NCI-H524 (cell line): Measurements from ENCODE around the gene KRT15.
A peak's percentile ranks its signal among the peaks of the same experiment; 100 is the strongest.
"Not testable (repeated sequence)": the region's sequence is repeated elsewhere in the genome, so short reads cannot be mapped to it uniquely, and the experiment has no call there.

Source experiments
- DNase-seq, 2 experiments: peaks; one replicate each; lab custom pipeline; 2025; lab: John Stamatoyannopoulos, UW

Gene KRT15

DNA sequence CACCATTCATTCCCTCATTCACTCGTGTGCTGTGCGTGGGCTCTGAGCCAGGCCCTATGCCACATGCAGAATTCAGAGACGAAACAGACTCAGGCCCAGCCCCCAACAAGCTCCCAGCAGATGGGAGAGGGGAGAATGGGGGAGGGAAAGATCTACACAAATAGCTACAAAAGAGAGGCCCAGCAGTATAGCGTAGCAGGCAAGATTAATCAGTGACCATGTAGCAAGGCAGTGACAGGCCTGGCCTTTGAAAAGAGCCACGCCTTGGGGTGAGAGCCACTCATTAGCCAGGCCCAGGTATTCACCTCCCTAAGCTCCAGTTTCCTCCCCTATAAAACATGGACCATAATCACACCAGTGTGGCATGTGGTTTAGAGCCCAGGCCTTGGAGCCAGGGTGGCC is 25.8 kb upstream of the KRT15 start:
- DNase-seq = peak in 1 of 2 experiments; percentile 18

DNA sequence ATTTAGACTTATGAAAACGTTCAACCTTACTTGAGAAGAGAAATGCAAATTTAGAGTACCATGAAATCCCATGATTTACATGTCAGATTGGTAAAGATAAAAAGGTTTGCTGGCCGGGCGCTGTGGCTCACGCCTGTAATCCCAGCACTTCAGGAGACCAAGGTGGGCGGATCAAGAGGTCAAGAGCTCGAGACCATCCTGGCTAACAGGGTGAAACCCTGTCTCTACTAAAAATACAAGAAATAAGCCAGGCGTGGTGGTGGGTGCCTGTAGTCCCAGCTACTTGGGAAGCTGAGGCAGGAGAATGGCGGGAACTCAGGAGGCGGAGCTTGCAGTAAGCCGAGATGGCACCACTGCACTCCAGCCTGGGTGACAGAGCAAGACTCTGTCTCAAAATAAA is 24.1 kb upstream of the KRT15 start:
- not testable (repeated sequence) for DNase-seq

DNA sequence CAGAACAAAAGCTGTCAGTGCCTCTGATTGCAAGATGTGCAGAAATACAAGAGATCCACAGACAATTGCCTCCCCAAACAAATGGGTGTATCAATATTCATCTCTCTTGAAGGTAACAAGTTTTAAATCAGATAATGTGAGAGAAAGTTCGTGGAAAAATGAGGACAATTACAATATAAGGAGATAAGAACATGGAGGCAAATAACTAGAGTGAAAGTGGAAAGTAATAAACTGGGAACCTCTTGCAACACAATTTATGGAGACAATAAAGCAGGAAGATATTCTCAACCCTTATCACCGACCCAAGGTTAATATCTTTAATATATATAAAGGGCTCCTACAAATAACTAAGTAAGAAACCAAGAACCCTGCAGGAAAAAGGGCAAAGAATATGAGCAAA is 23.7 kb upstream of the KRT15 start:
- DNase-seq = no peak

DNA sequence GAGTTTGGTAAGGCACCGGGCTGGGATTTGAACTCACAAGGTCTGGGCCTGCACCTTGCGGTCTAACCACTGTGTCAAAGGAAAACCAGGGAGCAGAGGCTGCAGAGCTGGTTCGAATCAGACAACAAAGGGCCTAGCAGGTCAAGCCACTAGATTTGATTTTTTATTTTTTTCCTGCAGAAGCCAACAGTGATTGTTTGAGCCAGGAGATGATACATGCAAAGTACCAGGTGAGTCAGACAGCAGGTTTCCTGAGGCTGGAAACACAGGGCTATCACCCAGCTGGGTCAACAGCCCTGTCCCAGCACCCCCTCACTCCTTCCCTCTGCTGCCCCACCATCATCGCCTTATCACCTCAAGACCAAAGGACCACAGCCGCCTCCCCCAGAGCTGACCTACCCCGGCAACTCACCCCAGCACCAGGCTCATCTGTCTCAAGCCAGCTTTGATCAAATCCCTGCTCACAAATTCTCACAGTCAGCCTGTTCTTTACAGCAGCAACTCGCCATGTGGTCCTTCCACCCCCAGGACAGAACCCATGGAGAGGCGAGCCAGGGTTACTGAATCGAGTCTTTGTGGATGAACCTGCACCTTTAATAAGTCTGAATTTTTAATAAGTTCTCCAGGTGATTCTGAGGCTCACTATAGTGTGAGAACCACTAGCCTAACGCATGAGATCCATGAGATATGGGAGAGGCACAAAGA is 22.4 kb upstream of the KRT15 start:
- DNase-seq = no peak

DNA sequence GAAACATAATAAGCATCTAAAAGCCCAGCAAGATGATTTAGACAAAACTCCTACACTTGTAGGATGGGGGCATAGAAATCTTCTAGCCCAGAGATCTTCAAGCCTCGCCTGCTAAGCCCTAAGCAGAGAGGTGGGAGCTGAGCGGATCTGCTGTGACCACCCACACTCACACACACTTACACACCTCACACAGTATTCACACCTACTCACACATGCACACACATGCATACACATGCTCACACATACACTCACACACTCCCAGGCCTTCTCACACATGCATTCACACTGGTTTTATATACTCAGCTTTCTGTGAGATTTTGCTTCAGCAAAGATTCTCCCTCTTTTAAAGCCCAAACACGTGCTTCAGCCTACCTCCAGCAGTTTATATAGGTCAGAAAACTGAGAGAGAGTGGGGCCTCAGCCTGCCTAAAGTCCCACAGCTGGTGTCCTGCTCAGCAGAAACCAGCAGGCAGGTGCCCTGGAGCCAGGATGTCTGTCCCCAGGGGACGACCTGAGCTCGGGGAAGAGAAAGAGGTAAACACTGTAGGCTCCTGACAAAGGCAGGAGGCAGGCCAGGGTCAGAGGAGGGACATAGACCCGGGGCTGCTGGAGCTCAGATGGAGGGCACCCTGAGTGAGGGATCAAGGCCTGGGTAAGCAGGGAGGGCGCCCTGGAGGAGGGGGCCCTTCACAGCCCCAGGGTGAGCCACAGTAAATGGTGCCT is 21.4 kb upstream of the KRT15 start:
- no peak for DNase-seq

DNA sequence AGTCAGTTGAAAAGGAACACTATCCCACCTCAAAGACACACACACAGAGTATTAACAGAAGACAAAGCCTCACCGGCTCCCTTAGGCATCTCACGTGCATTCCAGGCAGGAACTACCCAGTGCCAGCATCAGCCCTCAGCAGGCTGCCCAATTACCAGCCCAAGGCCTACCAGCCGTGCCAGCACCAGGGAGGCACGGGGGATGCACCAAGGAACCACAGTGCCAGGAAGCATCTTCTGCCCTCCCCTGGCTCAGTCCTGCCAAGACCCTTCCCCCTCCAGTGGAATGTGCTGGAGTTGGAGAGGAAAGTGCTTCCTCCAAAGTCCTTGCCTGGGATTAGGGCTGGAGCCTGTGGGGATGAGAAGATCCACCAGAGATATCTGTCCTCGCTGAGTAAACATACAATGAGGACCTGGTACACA is 20.4 kb upstream of the KRT15 start:
- DNase-seq = no peak

DNA sequence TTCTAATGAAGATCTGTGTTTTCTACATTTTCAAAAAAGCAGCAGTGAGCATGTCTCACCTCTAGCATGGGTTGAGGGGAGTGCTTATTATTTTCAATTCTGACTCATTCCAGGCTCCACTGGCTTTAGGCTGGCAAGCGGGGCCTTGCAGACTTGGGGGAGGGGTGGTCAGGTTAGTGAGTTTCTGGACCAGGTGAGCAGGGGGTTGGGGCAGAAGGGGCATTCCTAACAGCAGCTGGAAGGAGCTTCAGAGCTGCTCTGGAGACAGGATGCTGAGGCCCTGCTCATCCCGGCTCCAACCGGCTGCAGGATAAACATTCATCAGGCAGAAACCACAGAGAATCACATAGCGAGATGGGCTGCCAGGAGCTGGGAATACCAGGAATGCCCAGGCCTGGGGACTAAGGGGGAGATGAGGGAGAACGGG is 19.9 kb upstream of the KRT15 start:
- no peak for DNase-seq

DNA sequence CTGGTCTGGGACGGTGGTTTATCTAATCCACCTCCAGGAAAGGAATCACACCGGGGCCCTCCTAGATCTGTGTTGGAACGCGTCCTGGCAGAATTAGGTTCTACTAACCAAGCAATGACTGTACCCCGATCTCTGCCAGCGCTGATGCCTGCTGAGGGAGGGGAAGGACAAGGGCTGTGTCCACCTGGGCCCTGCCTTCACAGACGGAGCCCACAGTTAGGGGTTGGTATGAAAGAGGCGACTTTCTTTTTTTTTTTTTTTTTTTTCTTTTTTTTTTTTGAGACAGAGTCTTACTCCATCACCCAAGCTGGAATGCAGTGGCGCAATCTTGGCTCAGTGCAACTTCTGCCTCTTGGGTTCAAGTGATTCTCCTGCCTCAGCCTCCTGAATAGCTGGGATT is 19.3 kb upstream of the KRT15 start:
- DNase-seq = no peak

DNA sequence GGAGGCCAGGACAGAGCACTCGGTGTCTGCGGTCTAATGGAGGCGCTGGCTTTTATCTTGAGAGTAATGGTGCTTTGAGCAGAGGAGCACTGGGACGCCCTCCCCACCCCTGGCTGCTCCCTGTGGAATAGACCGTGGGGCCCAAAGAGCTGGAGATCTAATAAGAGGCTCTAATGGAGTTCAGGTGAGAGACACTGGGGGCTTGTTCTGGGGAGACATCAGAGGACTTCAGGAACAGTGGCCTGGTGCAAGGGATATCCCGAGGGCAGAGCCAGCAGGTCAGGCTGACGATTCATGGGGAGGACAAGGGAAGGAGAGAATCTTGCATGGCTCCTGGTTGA is 18.9 kb upstream of the KRT15 start:
- DNase-seq = no peak

DNA sequence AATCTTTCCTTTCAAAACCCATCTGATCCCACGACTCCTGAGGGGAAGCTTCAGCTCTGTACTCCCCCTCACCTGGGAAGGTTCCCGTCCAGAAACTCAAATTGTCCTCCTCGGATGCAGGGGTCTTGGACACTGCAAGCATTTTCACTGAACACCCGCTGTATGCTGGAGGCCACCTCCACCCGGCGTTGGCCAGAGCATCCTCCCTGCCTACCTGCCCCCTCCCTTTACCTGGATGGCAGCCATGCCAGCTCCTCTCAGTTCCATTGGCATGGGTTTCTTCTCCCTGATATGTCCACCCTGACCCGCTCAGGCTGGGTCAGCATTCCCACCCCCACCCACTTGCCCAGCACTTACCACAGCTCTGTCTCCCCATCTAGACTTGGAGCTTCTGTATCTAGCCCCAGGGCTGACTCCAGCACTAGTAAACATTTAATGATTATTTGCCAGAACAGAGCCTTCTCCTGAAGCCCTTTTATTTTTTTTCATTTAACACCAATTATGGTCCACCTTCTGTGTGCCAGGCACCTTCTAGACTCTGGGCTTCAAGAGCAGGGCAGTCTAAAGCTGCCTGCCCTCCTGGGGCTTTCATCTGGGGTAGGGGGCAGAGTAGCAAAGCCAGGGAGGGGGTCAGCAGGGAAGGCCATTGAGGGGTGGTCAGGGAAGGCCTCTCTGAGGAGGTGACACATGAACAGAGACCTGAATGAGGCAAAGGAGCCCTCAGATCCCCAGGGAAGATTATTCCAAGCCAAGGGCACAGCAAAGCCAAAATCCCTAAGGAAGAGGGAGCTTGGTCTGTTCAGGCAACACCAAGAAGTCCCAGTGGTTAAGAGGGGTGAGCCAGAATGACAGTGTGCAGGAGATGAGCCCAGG is 18.3 kb upstream of the KRT15 start:
- no peak for DNase-seq

DNA sequence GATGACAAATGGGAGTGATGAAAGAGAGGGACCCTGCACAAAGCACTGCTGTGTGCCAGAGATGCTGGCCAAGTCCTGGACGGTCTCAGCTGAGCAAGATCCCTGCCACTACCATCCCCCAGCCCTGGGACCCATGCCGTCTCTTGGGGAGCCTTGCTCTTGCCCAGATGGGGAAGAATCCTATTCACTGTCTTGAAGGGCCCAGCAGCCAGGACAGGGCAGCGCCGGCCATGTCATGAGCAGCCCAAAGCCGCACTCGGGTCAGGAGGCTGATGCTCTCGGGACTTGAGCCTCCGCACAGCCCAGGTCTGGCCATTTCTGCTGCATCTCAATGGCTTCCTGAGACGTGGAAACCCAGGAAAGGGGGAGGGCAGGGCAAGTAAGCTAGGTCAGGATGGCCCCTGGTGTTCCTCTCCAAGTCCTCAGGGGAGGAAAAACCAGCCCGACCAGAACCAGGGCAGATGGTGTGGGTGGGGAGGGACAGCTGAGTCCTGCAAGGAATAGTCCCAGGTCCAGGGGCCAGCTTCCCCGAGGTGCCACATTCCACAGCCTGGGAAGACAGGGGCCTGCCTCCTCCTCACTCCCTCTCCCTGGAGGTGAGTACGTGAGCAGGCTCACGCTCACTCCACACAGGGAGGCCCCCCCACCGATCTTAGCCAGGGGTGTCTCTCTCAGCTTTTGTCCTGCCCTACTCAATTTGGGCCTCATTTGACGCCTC is 17.2 kb upstream of the KRT15 start:
- DNase-seq = no peak

DNA sequence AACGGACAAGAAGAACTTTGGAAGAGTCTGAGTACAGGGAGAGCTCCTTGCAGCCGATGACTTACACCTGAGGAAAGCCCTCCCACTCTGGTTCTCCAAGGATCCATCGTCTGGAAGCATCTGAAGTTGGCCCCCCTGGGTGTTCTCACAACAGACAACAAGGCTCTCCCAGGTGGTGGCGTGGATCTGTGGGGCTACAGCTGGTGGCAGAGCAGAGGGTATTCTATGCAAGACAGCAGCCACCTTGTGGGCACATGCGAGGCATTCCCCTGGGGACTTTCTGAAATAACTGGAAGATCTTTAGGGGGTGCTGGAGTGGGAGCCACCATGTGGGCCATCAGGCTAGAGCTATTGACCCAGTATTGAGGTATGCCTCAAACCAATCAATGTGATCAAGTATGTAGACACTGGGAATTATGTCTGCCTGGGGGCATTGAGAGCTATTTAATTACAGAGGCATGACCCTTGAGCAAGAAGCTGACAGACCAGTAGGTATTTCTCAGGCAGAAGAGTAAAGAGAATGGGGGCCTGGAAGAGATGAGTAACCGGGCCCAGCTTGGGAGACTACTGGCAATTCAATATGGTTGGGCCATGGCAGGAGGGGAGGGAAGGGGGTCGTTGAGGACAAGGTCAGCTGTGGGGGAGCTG is 16.3 kb upstream of the KRT15 start:
- DNase-seq = no peak

DNA sequence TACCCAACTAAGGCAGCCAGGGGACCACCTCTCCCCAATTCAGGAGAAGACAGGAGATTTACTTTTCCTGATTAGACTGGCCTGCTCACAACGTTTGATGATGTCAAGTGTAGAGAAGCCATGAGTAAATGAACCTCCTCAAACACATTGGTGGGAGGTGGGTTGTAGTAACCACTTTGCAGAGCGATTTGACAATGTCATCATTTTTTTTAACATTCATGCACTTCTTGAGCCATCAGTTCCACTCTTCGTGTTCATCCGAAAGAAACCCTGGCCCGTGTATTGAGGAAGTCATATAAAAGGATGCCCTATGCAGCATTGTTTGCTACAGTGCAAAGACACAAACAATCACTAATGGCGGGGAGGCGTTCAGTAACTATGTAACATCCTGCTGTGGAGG is 14.9 kb upstream of the KRT15 start:
- no peak for DNase-seq

DNA sequence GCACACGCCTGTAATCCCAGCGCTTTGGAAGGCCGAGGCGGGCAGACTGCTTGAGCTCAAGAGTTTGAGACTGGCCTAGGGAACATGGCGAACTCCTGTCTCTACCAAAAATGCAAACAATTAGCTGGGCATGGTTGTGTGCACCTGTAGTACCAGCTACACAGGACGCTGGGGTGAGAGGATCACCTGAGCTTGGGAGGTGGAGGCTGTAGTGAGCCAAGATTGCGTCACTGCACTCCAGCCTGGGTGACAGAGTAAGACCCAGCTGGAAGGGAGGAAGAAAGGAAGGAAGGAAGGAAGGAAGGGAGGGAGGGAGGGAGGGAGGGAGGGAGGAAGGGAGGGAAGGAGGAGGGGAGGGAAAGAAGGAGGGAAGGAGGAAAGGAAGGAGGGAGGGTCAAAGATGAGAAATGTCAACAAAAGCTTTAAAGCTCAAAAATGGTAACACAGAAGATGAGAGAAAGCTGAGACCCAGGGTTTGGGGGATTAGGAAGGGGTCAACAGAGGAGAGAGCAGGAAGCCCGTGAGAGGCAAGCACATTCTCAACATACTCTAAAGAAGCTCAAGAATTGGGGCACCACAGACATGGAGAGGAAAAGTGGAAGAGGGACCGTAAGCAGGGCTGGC is 14.4 kb upstream of the KRT15 start:
- no peak for DNase-seq

DNA sequence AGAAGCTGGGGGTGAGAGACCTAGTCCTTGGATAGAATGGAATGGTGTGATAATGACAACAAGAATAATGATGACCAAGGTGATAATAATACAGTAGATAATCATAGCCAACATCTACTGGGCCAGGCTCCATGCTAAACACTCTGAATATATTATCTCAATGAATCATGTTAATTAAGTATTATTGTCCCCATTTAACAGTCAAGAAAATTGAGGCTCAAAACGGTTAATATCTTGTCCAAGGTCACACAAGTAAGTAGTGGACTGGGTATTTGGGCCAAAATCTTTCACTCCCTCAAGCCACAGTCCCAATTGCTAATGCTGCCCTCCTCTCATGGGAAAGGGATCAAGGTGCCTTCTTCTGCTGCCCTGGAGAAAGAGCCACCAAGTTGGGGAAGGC is 13.3 kb upstream of the KRT15 start:
- DNase-seq = no peak

DNA sequence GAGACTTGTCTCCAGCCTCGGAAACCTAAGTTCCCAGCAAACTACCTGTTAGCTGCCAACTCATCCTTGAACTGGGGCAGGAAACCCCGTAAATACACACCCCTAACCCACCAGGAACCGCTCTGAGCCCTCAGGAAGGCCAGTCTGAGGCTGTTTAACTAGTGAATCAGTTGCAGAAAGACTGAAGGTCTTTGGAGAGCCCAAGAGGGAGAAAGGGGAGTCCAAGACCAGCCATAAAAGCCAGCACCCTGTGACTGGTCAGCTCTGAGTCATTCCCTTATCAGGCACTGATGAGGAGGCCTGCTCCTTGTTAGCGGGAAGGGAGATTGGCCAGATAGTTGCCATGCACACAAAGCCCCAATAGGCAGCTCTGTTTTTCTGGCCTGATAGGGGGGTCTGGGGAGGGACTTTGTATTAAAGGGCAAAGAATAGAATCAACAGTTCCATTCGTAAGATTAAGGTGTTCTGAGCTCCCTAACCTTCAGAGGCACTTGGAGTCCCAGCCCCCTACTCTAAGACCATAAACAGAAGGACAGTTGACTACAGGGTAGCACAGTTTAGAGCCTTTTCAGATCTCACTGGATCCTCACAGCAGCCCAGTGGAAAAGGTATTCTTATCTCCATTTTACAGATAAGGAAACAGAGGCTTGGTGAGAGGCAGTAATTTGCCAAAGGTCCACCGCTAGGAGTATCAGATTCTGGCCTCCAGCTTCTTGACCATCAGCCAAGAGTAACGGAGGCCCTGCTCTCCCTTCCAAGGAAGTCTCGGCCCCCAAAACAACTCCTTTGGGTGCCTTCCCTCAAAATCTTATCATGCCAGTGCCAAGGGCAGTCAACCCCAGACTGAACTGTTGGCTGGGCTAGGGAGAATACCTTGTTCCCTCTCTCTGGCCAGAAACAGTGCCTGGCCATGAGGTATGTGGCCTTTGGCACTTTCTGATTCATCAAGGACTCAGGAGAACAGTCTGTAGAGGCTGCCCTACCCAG is 11.7 kb upstream of the KRT15 start:
- no peak for DNase-seq

DNA sequence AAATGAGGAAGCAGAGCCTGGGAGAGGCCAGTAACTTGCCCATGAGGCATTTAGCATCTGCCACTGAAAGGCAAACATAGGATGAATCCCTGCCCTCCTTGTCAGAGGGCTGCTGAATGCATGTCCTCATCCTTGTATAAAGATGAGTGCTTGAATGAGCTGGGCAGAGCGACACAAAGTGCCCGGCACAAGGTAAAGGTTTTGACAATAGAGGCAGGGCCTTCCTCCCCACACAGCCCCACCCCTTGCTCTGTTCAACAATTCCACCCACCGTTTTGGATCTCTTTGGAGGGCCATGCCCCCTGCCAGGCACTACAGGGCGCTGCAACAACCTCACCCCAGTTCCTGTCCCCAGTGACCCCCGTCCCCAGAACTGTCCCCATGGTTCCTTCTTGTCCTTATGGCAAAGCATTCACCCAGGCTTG is 10.8 kb upstream of the KRT15 start:
- no peak for DNase-seq

DNA sequence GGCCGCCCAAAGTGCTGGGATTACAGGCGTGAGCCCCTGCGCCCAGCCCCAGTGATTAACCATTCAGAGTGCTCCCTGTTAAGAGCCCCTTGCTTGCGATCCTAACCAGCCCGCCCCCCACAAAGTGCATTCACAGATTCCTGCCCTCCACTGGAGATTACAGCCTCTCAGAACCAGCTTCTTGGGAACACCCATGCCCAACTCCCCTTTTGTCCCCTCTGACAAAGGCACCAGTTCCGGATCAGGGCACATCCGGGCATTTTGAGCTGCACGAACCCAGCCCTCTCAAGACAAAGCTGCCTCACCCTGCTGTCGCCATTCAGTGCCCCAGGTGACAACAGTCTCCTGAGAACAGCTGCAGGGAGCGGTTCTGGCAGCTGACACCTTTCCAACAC is 10.3 kb upstream of the KRT15 start:
- DNase-seq = no peak

DNA sequence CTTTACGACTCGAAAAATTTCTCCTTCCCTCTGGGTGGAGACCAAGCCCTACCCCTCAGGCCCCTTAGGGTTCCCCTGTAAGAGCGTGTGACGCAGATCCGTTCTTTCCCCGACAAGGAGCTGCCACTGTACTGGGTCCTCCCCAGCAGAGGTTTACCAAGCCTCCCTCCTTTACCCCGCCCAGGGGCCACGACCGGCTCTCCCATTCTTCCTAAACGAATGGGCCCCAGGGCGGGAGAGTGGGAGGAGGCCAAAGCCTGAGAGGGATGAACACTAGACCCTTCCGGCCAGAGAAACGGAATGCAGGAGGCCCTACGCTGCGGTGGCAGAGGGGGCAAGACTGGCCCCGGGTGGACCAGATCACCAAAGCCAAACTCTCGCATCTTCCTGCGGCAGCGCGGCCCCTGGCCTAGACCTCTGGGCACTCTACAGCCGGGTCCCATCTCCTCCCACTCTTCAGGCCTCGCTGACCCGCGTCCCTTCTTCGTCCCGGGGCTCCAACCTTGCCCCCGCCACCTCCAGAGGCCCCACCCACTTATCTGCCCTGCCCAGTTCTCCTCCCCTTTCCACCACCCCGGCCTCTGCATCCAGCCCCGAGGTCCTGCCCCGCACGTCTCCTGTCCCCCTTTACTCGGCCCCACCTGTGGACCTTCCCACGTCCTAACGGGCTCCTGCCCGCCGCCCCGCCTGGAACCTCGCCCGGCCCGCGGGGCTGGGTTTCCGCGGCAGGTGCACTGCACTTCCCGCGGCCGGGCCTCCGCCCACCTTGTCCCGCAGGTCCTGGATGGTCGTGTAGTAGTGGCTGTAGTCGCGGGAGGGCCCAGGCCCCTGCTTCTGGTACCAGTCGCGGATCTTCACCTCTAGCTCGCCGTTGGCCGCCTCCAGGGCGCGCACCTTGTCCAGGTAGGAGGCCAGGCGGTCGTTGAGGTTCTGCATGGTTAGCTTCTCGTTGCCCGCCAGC is 8.7 kb upstream of the KRT15 start:
- no peak for DNase-seq
